Activated CD8-positive, alpha-beta memory T cell treated with anti-CD3 and anti-CD28 coated beads, Interleukin-2, amount 50 U/mL, for 24 hours (primary cell): ENCODE measurements around the gene PHKG2.

Source experiments
- DNase-seq: peaks from one replicate; pipeline ENCODE4 v3.0.0-alpha.2; 2020; ENCODE audit errors: extremely low read depth

Gene PHKG2

DNA sequence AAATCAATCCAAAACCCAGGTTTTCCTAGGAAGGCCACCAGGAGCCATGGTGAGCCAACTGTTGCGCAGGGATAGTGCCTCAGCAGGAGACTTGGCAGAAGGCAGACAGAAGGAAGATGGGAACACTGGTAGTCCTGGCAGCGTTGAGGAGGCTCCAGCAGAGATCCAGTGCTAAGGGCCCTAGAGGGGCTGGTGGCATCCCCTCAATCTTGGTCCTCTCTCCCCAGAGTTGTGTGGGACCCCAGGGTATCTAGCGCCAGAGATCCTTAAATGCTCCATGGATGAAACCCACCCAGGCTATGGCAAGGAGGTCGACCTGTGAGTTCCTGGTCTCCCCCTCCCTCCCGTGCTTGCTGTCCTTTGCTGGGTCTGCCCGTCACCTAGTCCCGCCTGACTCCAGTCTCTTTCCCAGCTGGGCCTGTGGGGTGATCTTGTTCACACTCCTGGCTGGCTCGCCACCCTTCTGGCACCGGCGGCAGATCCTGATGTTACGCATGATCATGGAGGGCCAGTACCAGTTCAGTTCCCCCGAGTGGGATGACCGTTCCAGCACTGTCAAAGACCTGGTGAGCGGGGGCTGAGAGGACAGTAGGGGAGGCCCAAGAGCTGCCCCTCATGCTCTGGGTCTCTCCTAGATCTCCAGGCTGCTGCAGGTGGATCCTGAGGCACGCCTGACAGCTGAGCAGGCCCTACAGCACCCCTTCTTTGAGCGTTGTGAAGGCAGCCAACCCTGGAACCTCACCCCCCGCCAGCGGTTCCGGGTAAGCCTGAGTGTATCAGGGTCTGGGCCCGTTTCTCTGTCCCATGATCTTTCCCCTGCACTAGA is 7.9 kb downstream of the PHKG2 start:
- no peak for DNase-seq

DNA sequence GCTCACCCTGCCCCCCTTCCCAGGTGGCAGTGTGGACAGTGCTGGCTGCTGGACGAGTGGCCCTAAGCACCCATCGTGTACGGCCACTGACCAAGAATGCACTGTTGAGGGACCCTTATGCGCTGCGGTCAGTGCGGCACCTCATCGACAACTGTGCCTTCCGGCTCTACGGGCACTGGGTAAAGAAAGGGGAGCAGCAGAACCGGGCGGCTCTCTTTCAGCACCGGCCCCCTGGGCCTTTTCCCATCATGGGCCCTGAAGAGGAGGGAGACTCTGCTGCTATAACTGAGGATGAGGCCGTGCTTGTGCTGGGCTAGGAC is 8.5 kb downstream of the PHKG2 start:
- no peak for DNase-seq

DNA sequence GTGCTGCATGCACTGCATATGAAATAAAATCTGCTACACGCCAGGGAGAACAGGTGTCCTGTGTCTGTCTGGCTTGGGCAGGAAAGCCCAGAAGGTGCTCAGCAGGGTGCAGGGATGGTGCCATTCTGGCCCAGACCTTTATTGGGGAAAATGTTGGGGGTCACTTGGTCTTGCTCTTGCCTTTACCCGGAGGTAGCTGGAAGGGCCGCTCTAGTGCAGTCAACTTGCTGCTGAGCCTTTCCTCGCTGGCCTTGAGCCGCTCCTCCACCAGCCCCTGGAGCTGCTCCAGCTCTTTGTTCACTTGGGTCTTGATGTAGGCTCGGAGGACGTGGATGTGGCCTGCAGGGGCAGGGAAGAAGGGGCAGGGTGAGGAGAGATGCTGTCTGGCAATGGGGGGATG is 9.1 kb downstream of the PHKG2 start:
- no peak for DNase-seq

DNA sequence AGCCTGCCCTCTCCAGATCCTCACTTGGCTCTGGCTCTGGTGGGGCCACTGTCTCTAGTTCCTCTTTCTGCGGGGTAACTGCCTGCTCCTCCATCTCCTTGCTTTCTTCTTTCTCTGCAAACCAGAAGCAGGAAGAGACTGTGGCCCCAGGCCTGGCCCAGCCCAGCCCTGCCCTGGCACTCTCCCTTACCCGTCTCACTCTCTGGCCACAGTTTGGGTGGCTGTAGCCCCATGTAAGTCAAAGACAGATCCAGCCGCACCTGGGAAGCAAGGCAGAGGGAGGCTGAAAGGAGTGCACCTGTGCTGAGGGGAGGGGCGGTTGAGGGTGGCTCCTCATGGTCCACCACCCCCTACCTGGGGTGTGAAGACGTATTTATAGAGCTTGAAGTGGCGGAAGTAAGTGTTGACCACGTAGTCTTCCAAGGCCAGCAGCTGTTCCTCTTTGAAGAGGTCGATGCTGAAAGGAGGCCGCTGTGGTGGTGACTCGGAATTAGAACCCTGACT is 10.8 kb downstream of the PHKG2 start:
- DNase-seq, result no peak

DNA sequence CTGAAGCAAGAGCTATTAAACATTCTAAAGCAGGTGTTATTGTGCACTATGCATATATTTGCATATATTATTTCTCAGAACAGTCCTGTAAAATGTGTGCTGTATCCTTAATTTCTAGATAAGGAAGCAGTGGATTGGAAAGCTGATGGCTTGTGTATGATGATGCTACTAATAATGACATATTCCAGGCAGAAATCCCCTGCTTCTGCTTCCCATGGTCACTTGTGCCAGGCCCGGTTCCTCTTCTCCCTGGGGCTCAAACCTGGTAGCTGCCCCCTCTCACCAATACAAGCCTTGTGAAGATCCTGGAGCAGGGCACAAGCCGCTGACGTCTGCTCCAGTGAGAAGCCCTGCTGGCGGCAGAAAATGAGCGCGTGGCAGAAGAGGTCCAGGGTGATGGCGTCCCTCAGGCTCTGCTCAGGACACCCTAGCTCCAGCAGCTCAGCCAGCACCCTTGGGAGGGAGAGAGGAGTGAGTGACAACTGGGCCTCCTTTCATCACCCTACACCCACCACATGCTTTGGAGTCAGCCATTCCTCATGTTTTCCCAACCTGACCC is 11.9 kb downstream of the PHKG2 start:
- DNase-seq, result no peak

DNA sequence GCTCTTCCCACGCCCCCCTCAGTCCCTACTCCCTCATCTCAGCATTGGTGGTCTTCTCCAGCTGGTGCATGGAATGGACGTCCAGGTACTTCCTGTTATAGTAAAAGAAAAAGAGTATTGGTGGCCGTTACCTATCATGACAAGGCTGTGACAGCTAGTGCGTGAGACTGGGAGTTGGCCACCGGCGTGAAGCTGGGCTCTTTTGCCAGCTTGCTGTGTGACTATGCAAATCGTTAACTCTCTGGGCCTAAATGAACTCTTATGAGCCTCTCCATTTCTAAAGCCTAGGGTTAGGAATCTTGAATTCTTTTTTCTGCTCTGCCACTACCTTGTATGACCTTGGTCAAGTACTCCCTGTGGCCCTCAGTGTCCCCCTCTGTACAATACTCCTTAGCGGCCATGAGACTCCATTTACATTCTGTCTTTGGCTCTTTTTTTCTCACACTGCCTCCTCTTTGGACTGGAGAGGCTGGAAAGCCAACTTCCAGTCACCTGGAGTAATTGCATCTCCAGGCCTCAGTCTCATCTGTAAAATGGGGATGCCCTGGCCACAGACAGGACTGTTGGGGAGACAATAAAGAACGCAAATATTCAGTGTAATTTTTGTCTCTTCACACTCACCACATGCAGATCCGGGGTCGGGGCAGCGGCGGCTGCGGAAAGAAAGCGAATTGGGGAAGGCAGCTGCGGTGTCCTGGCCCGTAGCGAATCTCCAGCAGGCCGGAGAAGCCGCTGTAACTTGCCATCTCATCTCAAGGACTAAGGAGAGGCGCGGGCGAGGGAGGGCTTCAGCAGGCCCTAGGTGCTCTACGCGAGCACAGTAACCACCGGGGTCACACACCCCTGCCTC is 12.6 kb downstream of the PHKG2 start:
- no peak for DNase-seq

DNA sequence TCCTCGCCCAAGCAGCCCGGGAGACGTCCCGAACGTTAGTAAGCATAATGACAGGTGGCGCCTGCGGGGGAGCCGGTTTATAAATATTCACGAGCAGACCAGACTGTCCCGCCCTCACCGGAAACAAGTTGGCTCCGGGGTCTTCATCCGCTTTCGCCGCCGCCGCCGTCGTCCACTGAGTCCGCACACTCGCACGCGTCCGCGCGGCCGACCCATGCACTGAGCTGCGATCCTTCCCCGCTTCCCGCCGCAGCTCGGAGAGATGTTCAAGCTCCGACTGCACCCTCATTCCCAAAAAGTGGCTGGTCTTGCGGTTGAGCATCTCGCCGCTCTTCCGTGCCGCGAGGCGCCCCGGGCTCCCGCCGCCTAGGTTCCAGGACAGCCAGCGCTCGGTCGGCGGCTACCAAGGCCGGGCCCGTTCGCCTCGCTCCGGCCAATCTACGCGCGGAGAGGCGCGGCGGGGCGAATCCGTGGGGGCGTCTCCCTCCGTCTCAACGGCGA is 13.3 kb downstream of the PHKG2 start:
- DNase-seq, result peak; percentile 29

DNA sequence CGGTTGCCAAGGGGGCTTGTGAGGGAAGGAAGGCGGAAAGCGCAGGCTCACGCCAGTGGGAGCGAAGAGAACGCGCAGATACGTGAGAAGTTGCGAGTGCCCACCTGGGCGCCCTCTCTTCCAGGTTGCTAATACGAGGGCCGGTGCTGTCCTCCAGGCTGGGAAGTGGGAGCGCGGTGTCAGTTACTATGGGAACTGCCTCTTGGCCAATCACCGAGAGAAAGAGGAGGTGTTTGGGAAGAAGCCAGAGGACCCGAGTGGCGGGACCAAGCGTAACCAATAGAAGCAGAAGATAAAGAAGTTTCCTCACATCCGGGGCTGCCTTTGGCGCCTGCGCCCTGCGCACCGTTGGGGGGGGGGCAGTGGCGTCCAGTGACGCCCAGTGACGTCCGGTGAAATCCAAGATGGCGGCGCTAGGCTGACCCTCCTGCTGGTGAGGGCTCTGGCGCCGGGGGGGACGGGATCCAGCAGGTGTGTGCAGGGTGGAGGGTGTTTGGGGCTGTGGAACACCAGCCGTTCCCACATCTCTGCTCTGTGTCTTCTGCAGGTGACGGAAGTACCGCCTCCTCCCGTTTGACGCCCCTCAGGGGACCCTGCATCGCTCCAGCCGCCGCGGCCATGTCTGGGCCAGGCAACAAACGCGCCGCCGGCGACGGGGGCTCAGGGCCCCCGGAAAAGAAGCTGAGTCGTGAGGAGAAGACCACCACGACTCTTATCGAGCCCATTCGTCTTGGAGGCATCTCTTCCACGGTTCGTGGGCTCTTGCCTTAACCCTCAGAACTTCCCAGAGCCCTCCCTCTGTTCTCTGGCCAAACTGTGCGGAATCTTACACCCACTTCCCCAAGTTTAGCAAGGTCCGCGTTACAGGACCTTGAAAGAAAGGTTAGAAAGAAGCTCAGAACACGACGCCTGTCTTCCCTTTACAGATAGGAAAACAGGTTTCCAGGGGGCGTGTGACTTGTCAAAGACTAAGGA is 14.0 kb downstream of the PHKG2 start, which contains the start of the genes CFAP119 and RNF40:
CFAP119 (minus strand) TSS at position 135 of the 975 bp plus-strand sequence. CDS start 314 bp downstream, outside the sequence.
RNF40 (plus strand) TSS at position 395 of the 975 bp plus-strand sequence; CDS start at position 619, 224 bp downstream.
- peak; percentile 86 for DNase-seq

DNA sequence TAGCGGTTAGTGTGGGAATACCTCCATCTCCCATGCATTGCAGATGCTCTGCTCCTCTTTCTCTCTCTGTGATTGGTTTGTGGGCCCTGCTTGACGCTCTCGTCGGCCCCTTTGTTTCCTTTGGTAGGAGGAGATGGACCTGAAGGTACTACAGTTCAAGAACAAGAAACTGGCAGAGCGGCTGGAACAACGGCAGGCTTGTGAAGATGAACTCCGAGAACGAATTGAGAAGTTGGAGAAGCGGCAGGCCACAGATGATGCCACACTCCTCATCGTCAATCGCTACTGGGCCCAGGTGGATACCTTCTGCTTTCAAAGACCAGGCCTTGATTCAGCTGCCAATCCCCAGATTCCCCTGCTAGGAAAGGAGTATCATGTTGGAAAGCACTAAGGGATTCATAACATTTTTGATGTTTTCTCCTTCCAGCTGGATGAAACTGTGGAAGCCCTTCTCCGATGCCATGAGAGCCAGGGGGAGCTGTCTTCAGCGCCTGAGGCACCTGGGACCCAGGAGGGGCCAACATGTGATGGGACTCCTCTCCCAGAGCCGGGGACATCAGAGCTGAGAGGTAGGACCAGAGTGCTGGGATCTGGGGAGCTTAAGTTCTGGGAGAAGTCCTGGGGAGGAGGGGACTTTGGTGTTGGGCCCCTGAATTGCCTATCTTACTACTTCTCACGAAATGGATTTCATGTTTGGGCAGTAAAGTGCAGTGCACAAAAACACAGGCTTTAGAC is 14.9 kb downstream of the PHKG2 start:
- no peak for DNase-seq

DNA sequence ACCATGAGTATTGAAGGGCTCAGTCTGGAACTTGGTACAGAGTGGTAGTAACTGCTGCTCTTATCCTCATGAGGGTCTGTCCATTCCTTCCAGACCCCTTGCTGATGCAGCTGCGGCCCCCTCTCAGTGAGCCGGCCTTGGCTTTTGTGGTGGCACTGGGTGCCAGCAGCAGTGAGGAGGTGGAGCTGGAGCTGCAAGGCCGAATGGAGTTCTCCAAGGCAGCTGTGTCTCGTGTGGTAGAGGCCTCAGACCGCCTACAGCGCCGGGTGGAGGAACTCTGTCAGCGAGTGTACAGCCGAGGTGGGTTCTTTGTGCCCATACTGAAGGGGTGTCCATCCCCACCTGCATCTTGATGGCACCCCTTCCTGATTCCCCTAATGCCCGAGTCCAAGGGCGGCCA is 15.9 kb downstream of the PHKG2 start:
- DNase-seq, result no peak

DNA sequence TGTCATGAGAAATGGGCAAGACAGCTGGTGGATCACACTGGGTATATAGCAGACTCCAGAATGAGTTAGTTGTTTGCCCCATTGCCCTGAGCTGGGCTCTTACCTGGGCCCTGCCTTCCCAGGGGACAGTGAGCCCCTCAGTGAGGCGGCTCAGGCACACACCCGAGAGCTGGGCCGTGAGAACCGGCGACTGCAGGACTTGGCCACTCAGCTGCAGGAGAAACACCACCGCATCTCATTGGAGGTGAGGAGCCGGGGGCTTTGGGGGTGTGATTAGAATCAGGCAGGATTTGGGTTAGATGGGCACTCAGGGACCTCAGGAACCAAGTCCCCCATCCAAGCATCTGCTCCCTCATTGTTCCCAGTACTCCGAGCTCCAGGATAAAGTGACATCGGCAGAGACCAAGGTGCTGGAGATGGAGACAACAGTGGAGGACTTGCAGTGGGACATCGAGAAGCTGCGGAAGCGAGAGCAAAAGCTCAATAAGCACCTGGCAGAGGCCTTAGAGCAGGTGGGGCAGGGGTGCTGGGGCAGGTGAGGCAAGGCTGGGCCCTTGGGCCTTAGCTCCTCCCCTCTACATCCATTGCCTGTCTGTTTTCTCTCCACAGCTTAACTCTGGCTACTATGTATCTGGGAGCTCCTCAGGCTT is 16.7 kb downstream of the PHKG2 start:
- DNase-seq, result no peak

DNA sequence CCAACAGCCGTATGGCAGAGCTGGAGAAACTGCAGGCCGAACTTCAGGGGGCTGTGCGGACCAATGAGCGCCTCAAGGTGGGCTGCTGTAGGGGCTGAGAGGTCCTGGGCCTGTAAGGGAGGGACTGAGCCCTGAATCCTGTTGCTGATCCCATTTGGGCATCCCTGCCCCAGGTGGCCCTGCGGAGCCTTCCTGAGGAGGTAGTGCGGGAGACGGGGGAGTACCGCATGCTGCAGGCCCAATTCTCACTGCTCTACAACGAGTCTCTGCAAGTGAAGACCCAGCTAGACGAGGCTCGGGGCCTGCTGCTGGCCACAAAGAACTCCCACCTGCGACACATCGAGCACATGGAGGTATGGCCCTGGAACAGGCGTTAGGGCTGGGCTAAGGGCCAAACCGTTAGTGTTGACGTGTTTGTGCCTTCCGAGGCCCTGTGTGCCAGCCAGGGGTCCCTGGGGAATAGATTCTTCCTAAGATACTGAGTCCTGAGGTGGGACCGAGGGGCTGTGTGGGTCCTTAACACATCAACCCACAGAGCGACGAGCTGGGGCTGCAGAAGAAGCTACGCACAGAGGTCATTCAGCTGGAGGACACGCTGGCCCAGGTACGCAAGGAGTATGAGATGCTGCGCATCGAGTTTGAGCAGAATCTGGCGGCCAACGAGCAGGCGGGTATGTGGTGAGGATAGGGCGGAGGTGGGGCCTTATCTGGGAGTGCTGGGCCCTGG is 18.1 kb downstream of the PHKG2 start:
- no peak for DNase-seq

DNA sequence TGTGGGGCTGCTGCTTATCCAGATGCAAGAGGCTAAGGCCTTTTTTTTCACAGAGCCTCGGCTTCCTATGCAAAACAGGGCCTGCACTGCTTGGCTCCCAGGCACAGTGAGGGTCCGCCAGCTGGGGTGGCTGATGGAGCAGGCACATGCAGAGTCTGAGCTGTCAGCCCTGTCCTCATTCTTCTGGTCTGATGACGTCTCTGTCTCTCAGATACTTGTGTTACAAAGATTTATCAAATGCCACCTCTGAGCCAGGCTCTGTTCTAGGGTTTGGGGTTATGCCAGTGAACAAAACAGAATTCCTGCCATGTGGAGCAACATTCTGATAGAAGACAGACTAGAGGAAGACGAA is 18.7 kb downstream of the PHKG2 start:
- no peak for DNase-seq

DNA sequence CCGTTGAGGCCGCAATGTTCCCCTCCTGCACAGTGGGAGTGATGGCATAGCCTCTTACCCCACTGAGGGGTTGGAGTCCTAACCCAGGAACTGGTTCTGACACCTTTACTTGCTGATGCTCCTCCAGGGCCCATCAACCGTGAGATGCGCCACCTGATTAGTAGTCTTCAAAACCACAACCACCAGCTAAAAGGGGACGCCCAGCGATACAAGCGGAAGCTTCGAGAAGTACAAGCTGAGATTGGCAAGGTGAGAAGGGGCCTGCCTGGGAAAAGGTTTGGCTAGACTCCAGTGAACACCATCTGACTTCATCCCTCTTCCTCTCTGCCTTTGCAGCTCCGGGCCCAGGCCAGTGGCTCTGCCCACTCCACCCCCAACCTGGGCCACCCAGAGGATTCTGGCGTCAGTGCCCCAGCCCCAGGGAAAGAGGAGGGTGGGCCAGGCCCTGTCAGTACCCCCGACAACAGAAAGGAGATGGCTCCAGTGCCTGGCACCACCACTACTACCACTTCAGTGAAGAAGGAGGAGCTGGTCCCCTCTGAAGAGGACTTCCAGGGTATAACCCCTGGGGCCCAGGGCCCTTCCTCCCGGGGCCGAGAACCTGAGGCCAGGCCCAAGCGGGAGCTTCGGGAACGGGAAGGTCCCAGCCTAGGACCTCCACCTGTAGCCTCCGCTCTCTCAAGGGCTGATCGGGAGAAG is 19.7 kb downstream of the PHKG2 start:
- no peak for DNase-seq

DNA sequence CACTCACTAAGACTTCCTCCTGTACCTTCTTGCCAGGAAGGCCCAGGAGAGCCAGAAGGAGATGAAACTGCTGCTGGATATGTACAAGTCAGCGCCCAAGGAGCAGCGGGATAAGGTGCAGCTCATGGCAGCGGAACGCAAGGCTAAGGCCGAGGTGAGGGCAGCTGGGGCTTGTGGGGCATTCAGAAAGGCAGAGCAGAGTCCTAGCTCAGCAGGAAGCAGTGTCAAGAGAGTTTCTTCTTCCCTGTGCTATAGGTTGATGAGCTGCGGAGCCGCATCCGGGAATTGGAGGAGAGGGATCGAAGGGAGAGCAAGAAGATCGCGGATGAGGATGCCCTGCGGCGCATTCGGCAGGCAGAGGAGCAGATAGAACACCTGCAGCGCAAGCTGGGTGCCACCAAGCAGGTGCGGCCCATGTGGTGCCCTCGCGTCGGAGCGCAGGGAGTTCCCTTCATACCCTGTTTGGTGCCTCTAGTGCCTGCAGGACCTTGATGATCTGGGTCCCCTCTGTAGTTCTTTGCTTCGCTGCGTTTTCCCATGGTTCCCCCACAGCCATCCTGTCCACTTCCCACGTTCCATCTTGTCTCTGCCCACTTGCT is 20.5 kb downstream of the PHKG2 start:
- DNase-seq, result no peak

DNA sequence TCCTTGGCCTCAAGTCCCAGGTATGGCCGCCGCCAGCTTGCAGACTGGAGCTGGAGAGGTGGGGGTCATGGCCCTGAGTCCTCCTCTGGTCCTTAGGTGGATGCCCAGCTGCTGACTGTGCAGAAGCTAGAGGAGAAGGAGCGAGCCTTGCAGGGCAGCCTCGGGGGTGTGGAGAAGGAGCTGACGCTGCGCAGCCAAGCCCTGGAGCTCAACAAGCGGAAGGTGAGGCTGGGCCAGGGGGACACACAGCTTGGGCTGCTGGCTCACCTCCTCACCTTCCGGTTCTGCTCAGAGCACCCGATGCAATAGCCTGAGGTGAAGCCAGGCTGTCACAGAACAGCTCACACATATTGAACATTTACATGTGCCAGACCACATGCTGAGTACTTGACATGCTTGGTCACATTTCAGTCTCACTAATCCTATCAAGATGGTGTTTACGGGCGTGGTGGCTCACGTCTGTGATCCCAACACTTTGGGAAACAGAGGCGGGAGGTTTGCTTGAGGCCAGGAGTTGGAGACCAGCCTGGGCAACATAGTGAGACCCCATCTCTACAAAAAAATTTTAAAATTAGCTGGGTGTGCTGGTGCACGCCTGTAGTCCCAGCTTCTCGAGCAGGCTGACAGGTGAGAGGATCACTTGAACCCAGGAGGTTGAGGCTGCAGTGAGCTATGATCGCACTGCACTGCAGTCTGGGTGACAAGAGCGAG is 21.3 kb downstream of the PHKG2 start:
- DNase-seq, result no peak

DNA sequence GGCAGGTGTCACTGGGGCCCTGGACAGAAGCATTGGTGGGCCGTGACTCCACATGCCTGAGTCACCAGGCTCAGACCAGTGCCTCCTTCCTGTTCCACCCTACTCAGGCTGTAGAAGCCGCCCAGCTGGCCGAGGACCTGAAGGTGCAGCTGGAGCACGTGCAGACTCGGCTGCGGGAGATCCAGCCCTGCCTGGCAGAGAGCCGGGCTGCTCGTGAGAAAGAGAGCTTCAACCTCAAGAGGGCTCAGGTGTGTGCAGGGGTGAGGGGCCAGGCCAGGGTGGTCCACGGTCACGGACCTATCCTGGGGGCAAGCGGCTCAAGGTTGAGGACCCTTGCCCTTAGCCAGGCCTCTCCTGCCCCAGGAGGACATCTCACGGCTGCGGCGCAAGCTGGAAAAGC is 23.5 kb downstream of the PHKG2 start:
- no peak for DNase-seq

DNA sequence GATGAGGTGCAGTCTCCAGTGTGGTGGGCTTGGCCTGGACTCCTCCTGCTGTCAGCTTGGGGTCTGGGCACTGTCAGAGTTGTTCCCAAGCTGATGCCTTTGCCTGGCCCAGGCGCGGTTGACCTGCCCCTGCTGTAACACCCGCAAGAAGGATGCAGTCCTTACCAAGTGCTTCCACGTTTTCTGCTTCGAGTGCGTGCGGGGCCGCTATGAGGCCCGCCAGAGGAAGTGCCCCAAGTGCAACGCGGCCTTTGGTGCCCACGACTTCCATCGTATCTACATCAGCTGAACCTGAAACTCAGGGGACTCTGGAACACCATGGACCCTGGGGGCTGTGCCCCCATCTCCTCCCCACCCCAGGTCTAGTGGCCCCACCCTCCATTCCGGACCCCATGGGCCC is 25.6 kb downstream of the PHKG2 start:
- no peak for DNase-seq
